HEK293 (cell line): ENCODE measurements around the gene HIPK4.

Experiments
- CTCF ChIA-PET: fragments of 350-600 bp; formaldehyde crosslinking; extraction: SDS; loops from one replicate; lab custom pipeline; 2021; ENCODE audit warnings: antibody characterized with exemption; lab: Yijun Ruan, JAX
- POLR2A ChIA-PET: fragments of 300-600 bp; formaldehyde crosslinking; extraction: SDS; loops from one replicate; lab custom pipeline; 2020; ENCODE audit warnings: antibody characterized with exemption, inconsistent platforms; lab: Yijun Ruan, JAX
- H3K27ac ChIP-seq: fragments of 200-500 bp; sonication (Bioruptor generic); 2 replicates; pipeline ENCODE4 v1.5.1; 2014; ENCODE audit warnings: low read depth, low read length, control low read depth, inconsistent platforms; ENCODE audit errors: extremely low read depth
- H3K36me3 ChIP-seq, 2 experiments: fragments of 200-500 bp in 1 of 2; sonication (Bioruptor generic) in 1 of 2; 1 replicate in 1 of 2; 2 replicates in 1 of 2; pipeline ENCODE4 v1.5.1; 2014 to 2017; ENCODE audit warnings: inconsistent platforms in 2 of 2, low read length in 2 of 2; ENCODE audit not compliant: control insufficient read depth in 2 of 2, insufficient read depth in 1 of 2
- H3K4me1 ChIP-seq: fragments of 200-500 bp; sonication (Bioruptor generic); 2 replicates; pipeline ENCODE4 v1.5.1; 2014; ENCODE audit warnings: mild to moderate bottlenecking, low read length, inconsistent platforms; ENCODE audit not compliant: control insufficient read depth, insufficient read depth
- H3K4me3 ChIP-seq: 2 replicates; pipeline ENCODE4 v1.5.1; 2011; ENCODE audit warnings: low read depth, mild to moderate bottlenecking, control low read depth, low read length, moderate library complexity
- H3K9me3 ChIP-seq: fragments of 200-500 bp; sonication (Bioruptor generic); 2 replicates; pipeline ENCODE4 v1.5.1; 2014; ENCODE audit warnings: low read depth, low read length, inconsistent platforms; ENCODE audit not compliant: control insufficient read depth, insufficient read depth
- HOXD13 ChIP-seq: sonication (generic); formaldehyde crosslinking; IDR thresholded peaks from 2 replicates; pipeline ENCODE4 v1.8.0; 2022; ENCODE audit warnings: missing genetic modification reagents, borderline replicate concordance
- KLF8 ChIP-seq: fragments of 450-650 bp; formaldehyde crosslinking; IDR thresholded peaks from 2 replicates; pipeline ENCODE4 v1.5.1; 2016; ENCODE audit warnings: missing biosample characterization, missing genetic modification characterization
- PRDM10 ChIP-seq: fragments of 450-650 bp; formaldehyde crosslinking; IDR thresholded peaks from 2 replicates; pipeline ENCODE4 v1.5.1; 2016; ENCODE audit warnings: missing biosample characterization, missing genetic modification characterization
- TSHZ1 ChIP-seq: fragments of 450-650 bp; formaldehyde crosslinking; IDR thresholded peaks from 2 replicates; pipeline ENCODE4 v1.5.1; 2016; ENCODE audit warnings: missing biosample characterization, missing genetic modification characterization, borderline replicate concordance
- ZBTB44 ChIP-seq: fragments of 450-650 bp; IDR thresholded peaks from 2 replicates; pipeline ENCODE4 v1.5.1; 2018; ENCODE audit warnings: missing biosample characterization, mild to moderate bottlenecking, missing genetic modification characterization
- ZBTB6 ChIP-seq: fragments of 450-650 bp; formaldehyde crosslinking; IDR thresholded peaks from 2 replicates; pipeline ENCODE4 v1.5.1; 2017; ENCODE audit warnings: missing biosample characterization, missing genetic modification characterization
- ZFP69B ChIP-seq: fragments of 450-650 bp; formaldehyde crosslinking; IDR thresholded peaks from 2 replicates; pipeline ENCODE4 v1.5.1; 2016; ENCODE audit warnings: missing biosample characterization, missing genetic modification characterization
- ZNF121 ChIP-seq: fragments of 450-650 bp; formaldehyde crosslinking; IDR thresholded peaks from 2 replicates; pipeline ENCODE4 v1.5.1; 2016; ENCODE audit warnings: missing biosample characterization, missing genetic modification characterization
- ZNF18 ChIP-seq: fragments of 450-650 bp; formaldehyde crosslinking; IDR thresholded peaks from 2 replicates; pipeline ENCODE4 v1.5.1; 2016; ENCODE audit warnings: missing biosample characterization, missing genetic modification characterization
- ZNF362 ChIP-seq: fragments of 450-650 bp; formaldehyde crosslinking; IDR thresholded peaks from 2 replicates; pipeline ENCODE4 v1.5.1; 2016; ENCODE audit warnings: missing biosample characterization, missing genetic modification characterization
- ZNF501 ChIP-seq: fragments of 450-650 bp; formaldehyde crosslinking; IDR thresholded peaks from 2 replicates; pipeline ENCODE4 v1.5.1; 2016; ENCODE audit warnings: missing biosample characterization, missing genetic modification characterization
- ZNF555 ChIP-seq: fragments of 450-650 bp; formaldehyde crosslinking; conservative IDR thresholded peaks from 2 replicates; pipeline ENCODE4 v1.5.1; 2017; ENCODE audit warnings: missing biosample characterization, mild to moderate bottlenecking, missing genetic modification characterization, inconsistent platforms

Gene HIPK4

GRCh38 chr19:40360708-40361241 is 29.2 kb downstream of the HIPK4 start:
- H3K9me3 ChIP-seq, result no peaks in the 10 kb centered on the region
- ChIA-PET POLR2A (interaction anchor here (0.6 to 1.9 kb wide), 3 partner anchors 12 to 867 kb away, joined by 3 to 6 read pairs (median 4); partner anchors contain the start of genes C19orf47 and PLD3), CTCF (interaction anchor here (0.6 kb wide), 1 partner anchor 10 kb away, joined by 4 read pairs; no protein-coding TSS in a partner anchor)
- peak overlapping the region; percentile 13; the same call in 1 of the 2 replicates for H3K27ac ChIP-seq
- H3K4me1 ChIP-seq, result peaks cover 23% of the 10 kb centered on the region
- peaks cover 0 to 22% of the 10 kb centered on the region in 2 experiments; a peak in 2 of 3 replicates for H3K36me3 ChIP-seq
- H3K4me3 ChIP-seq, result no peak overlapping the region
- 0 out of 2 replicates have a peak, but pooled peaks have one; percentile 27 for TF ChIP-seq ZNF501 (tag by site-specific recombination)
- peak; percentile 37; the same call in 1 of the 2 replicates for TF ChIP-seq ZNF121 (tag by site-specific recombination)
- no peak for TF ChIP-seq HOXD13 (CRISPR knock-in tag)
- peak; percentile 22; the same call in 1 of the 2 replicates for TF ChIP-seq TSHZ1 (tag by site-specific recombination)
- 0 out of 2 replicates have a peak, but pooled peaks have one; percentile 8 for TF ChIP-seq KLF8 (tag by site-specific recombination)
- TF ChIP-seq ZNF362 (tag by site-specific recombination), result 0 out of 2 replicates have a peak, but pooled peaks have one; percentile 5
- no peak; the same call in 1 of the 2 replicates for TF ChIP-seq ZFP69B (tag by site-specific recombination)
- 0 out of 2 replicates have a peak, but pooled peaks have one; percentile 34 for TF ChIP-seq ZBTB6 (tag by site-specific recombination)
- 0 out of 2 replicates have a peak, but pooled peaks have one; percentile 36 for TF ChIP-seq PRDM10 (tag by site-specific recombination)
- TF ChIP-seq ZNF18 (tag by site-specific recombination), result no peak
- no peak for TF ChIP-seq ZNF555
- peak; percentile 75; the same call in 1 of the 2 replicates for TF ChIP-seq ZBTB44 (tag by site-specific recombination)
